H1 (cell line): ENCODE results near the gene ASB8. TPM values are rescaled to one million over a fixed set of nuclear protein-coding genes. Genes with fewer than 3 reads are reported as not detected.
"Not testable (repeated sequence)": the region's sequence is repeated elsewhere in the genome, so short reads cannot be mapped to it uniquely, and the experiment has no call there.

Experiments used
- CTCF ChIA-PET: fragments of 300-600 bp; sonication (Branson Sonifier 250); formaldehyde crosslinking; loops from one replicate; lab custom pipeline; 2021; ENCODE audit not compliant: partially characterized antibody; lab: Charles Lee
- POLR2A ChIA-PET: fragments of 300-600 bp; sonication (Branson Sonifier 250); formaldehyde crosslinking; loops from one replicate; lab custom pipeline; 2021; ENCODE audit warnings: inconsistent platforms; ENCODE audit not compliant: partially characterized antibody; lab: Charles Lee
- DNase-seq, 2 experiments: peaks; one replicate each; pipeline versions ENCODE4 v3.0.0 to v3.0.0-alpha.2; 2010 to 2022; ENCODE audit warnings: low spot score in 2 of 2, low read depth in 1 of 2, mixed read lengths in 1 of 2
- FAIRE-seq: peaks from 2 replicates; lab custom pipeline; 2011; peaks lifted over from hg19 to GRCh38; lab: Jason Lieb, UNC
- H2AFZ ChIP-seq: 2 replicates; pipeline ENCODE4 v1.8.1; 2012; ENCODE audit warnings: low read length, inconsistent platforms
- H2AK5ac ChIP-seq: 2 replicates; pipeline ENCODE4 v1.6.1; 2013; ENCODE audit warnings: low read depth, low read length
- H2BK120ac ChIP-seq: replicated peaks from 2 replicates; pipeline ENCODE3; 2013; ENCODE audit warnings: low read depth, low read length, inconsistent platforms
- H2BK12ac ChIP-seq: 2 replicates; pipeline ENCODE4 v1.6.1; 2013; ENCODE audit warnings: low read depth, low read length
- H2BK15ac ChIP-seq: 2 replicates; pipeline ENCODE4 v1.6.1; 2013; ENCODE audit warnings: low read length
- H2BK20ac ChIP-seq: 2 replicates; pipeline ENCODE4 v1.6.1; 2013; ENCODE audit warnings: low read length
- H2BK5ac ChIP-seq: 2 replicates; pipeline ENCODE4 v1.6.1; 2013; ENCODE audit warnings: low read depth, low read length
- H3K14ac ChIP-seq: 2 replicates; pipeline ENCODE4 v1.6.1; 2013; ENCODE audit warnings: inconsistent platforms; ENCODE audit not compliant: insufficient read length
- H3K18ac ChIP-seq: 2 replicates; pipeline ENCODE4 v1.6.1; 2013; ENCODE audit warnings: low read length; ENCODE audit errors: extremely low read depth
- H3K23ac ChIP-seq: 2 replicates; pipeline ENCODE4 v1.6.1; 2013; ENCODE audit warnings: inconsistent platforms; ENCODE audit not compliant: insufficient read length
- H3K23me2 ChIP-seq: 2 replicates; pipeline ENCODE4 v1.6.1; 2013; ENCODE audit warnings: low read depth, low read length
- H3K27ac ChIP-seq: 2 replicates; pipeline ENCODE4 v1.6.1; 2011; ENCODE audit warnings: low read depth, low read length, inconsistent platforms
- H3K27me3 ChIP-seq, 4 experiments: replicated peaks in 1 of 4; 1 replicate in 1 of 4; 2 replicates in 3 of 4; pipeline versions ENCODE4 v1.6.1 to v1.8.1; 2011 to 2013; ENCODE audit warnings: low read length in 3 of 4, mild to moderate bottlenecking in 3 of 4, inconsistent platforms in 2 of 4, mixed read lengths in 2 of 4, moderate library complexity in 1 of 4; ENCODE audit not compliant: control insufficient read depth in 3 of 4, insufficient read depth in 3 of 4; ENCODE audit errors: extremely low read depth in 1 of 4
- H3K36me3 ChIP-seq, 4 experiments: 2 replicates each; pipeline versions ENCODE4 v1.6.1 to v1.8.1; 2011 to 2013; ENCODE audit warnings: mild to moderate bottlenecking in 4 of 4, low read length in 3 of 4, moderate library complexity in 2 of 4, control low read depth in 1 of 4, inconsistent platforms in 1 of 4; ENCODE audit not compliant: insufficient read depth in 4 of 4, control insufficient read depth in 2 of 4
- H3K4ac ChIP-seq: replicated peaks from 2 replicates; pipeline ENCODE3; 2013; ENCODE audit warnings: low read length, low read depth, mixed read lengths, inconsistent platforms; ENCODE audit not compliant: insufficient read length
- H3K4me1 ChIP-seq, 4 experiments: replicated peaks in 1 of 4; 1 replicate in 1 of 4; 2 replicates in 3 of 4; pipeline versions ENCODE4 v1.6.1 to v1.8.1; 2011 to 2013; ENCODE audit warnings: low read length in 3 of 4, inconsistent platforms in 2 of 4, mixed read lengths in 1 of 4; ENCODE audit not compliant: insufficient read depth in 4 of 4, control insufficient read depth in 3 of 4
- H3K4me2 ChIP-seq, 2 experiments: 2 replicates each; pipeline versions ENCODE4 v1.6.1 to v1.8.1; 2011 to 2013; ENCODE audit warnings: low read depth in 2 of 2, low read length in 2 of 2, control low read depth in 1 of 2, inconsistent platforms in 1 of 2, mild to moderate bottlenecking in 1 of 2; ENCODE audit not compliant: insufficient read depth in 1 of 2
- H3K4me3 ChIP-seq, 4 experiments: fragments of 200-600, 300-600 bp in 1 of 4; sonication (generic), shearing (Covaris generic), sonication (Bioruptor Twin) in 1 of 4; 2 replicates each; pipeline versions ENCODE4 v1.5.1 to v1.8.1; 2011 to 2016; ENCODE audit warnings: low read length in 4 of 4, low read depth in 3 of 4, control low read depth in 2 of 4, inconsistent platforms in 2 of 4, mild to moderate bottlenecking in 2 of 4, mixed read lengths in 1 of 4, moderate library complexity in 1 of 4; ENCODE audit not compliant: insufficient read depth in 2 of 4; ENCODE audit errors: extremely low read depth in 1 of 4
- H3K56ac ChIP-seq: replicated peaks from 2 replicates; pipeline ENCODE3; 2013; ENCODE audit warnings: low read depth, mild to moderate bottlenecking, mixed read lengths, low read length, inconsistent platforms; ENCODE audit not compliant: insufficient read length
- H3K79me1 ChIP-seq: 2 replicates; pipeline ENCODE4 v1.6.1; 2013; ENCODE audit warnings: low read depth, low read length, control low read depth
- H3K79me2 ChIP-seq, 2 experiments: 2 replicates each; pipeline versions ENCODE4 v1.6.1 to v1.8.1; 2012 to 2013; ENCODE audit warnings: low read length in 2 of 2, mild to moderate bottlenecking in 2 of 2, inconsistent platforms in 1 of 2; ENCODE audit not compliant: insufficient read depth in 2 of 2, control insufficient read depth in 1 of 2
- H3K9ac ChIP-seq, 4 experiments: replicated peaks in 1 of 4; 1 replicate in 1 of 4; 2 replicates in 3 of 4; pipeline versions ENCODE4 v1.6.1 to v1.8.1; 2011 to 2013; ENCODE audit warnings: low read depth in 3 of 4, low read length in 3 of 4, control low read depth in 2 of 4, mild to moderate bottlenecking in 2 of 4, moderate library complexity in 2 of 4, inconsistent platforms in 1 of 4; ENCODE audit errors: extremely low read depth in 1 of 4
- H3K9me3 ChIP-seq, 2 experiments: 2 replicates each; pipeline versions ENCODE4 v1.6.1 to v1.8.1; 2012 to 2013; ENCODE audit warnings: mild to moderate bottlenecking in 2 of 2, moderate library complexity in 2 of 2, control low read depth in 1 of 2, inconsistent platforms in 1 of 2, low read depth in 1 of 2, low read length in 1 of 2, mixed read lengths in 1 of 2; ENCODE audit not compliant: insufficient read depth in 2 of 2
- H4K20me1 ChIP-seq, 2 experiments: replicated peaks in 1 of 2; 2 replicates each; pipeline versions ENCODE3 to v1.8.1; 2011 to 2013; ENCODE audit warnings: inconsistent platforms in 2 of 2, low read length in 2 of 2, mild to moderate bottlenecking in 1 of 2; ENCODE audit not compliant: insufficient read depth in 2 of 2, control insufficient read depth in 1 of 2
- H4K5ac ChIP-seq: 2 replicates; pipeline ENCODE4 v1.6.1; 2013; ENCODE audit warnings: low read length, low read depth, mixed read lengths, inconsistent platforms; ENCODE audit not compliant: insufficient read length
- H4K8ac ChIP-seq: 2 replicates; pipeline ENCODE4 v1.8.0; 2013; ENCODE audit warnings: mild to moderate bottlenecking, moderate library complexity, low read length, inconsistent platforms; ENCODE audit not compliant: insufficient read depth; ENCODE audit errors: extremely low read depth
- H4K91ac ChIP-seq: replicated peaks from 2 replicates; pipeline ENCODE3; 2013; ENCODE audit warnings: low read length, mixed read lengths, inconsistent platforms; ENCODE audit not compliant: insufficient read length
- NANOG ChIP-seq: IDR thresholded peaks from 2 replicates; pipeline ENCODE4 v1.6.1; 2011; ENCODE audit warnings: low read length, low read depth, mild to moderate bottlenecking, inconsistent platforms; ENCODE audit not compliant: insufficient read depth, poor library complexity, severe bottlenecking
- PHF8 ChIP-seq: fragments of 200-600 bp; sonication (generic); conservative IDR thresholded peaks from 2 replicates; pipeline ENCODE4 v1.7.1; 2012; ENCODE audit warnings: low read depth, mild to moderate bottlenecking, inconsistent platforms, low read length, moderate library complexity
- RNF2 ChIP-seq: fragments of 200-900, 300-1000 bp; sonication (generic); IDR thresholded peaks from 2 replicates; pipeline ENCODE4 v1.7.1; 2016; ENCODE audit warnings: borderline replicate concordance, low read depth, mild to moderate bottlenecking, antibody characterized with exemption, low read length; ENCODE audit not compliant: poor library complexity, severe bottlenecking; ENCODE audit errors: missing control alignments
- SP4 ChIP-seq: IDR thresholded peaks from 2 replicates; pipeline ENCODE4 v1.6.1; 2012; ENCODE audit warnings: low read length, inconsistent platforms
- WGBS, 2 experiments: shearing (Covaris generic) in 1 of 2; methylation state at CpG; one replicate each; pipeline versions ENCODE4 v1.1.6 to v1.1.7; 2013 to 2015; ENCODE audit warnings: low lambda C conversion rate in 2 of 2, mixed read lengths in 2 of 2, inconsistent platforms in 1 of 2, low coverage in 1 of 2, missing lambda C conversion rate in 1 of 2; ENCODE audit not compliant: insufficient replicate concordance in 2 of 2, insufficient coverage in 1 of 2, insufficient read length in 1 of 2; ENCODE audit errors: extremely low coverage in 1 of 2, missing lambda C conversion rate in 1 of 2; 5-methylcytosine and 5-hydroxymethylcytosine counted together
- polyA plus RNA-seq, 7 experiments: library from polyadenylated mRNA; depleted of rRNA in 3 of 7; stranded (reverse) in 5 of 7; unstranded in 2 of 7; fragments of >200 nt in 5 of 7; fragments of 200-250 nt in 2 of 7; gene quantifications; 1 replicate in 5 of 7; 2 replicates in 1 of 7; 4 replicates in 1 of 7; pipeline versions ENCODE4 v1.2.1 to v1.2.3, GENCODE V29; 2011 to 2013; ENCODE audit warnings: missing spikeins in 2 of 7, mixed read lengths in 2 of 7
- total RNA-seq: library from RNA; stranded (reverse); fragmentation: NEBNext Ultra II Directional; extraction: Animal tissue kit (Norgen Biotek cat#: 25700); gene quantifications from 2 replicates; pipeline ENCODE4 v1.2.1, GENCODE V29; 2021

ASB8 gene
- total and polyA plus RNA-seq, 2 of the 8 experiments (the other 6 are each of a cell fraction or from before 2014, with no cell fraction given): 3.8 to 8.3 TPM

DNA sequence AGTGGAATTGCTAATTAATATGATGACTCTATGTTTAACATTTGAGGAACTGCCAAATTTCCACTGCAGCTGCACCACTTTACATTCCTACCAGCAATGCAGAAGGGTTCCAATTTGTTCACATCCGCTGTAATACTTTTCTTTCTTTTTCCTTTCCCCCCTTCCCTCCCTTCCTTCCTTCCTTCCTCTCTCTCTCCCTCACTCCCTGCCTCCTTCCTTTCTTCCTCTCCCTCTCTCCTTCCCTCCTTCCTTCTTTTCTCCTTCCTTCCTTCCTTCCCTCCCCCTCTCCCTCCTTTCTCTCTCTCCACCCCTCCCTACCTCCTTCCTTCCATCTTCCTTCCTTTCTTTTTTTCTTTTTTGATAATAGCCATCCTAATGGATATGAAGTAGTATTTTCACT, 41.4 kb downstream of the ASB8 start (continued):
- no peak for TF ChIP-seq SP4
- TF ChIP-seq PHF8: no peak
- TF ChIP-seq RNF2: no peak
- TF ChIP-seq NANOG: no peak

DNA sequence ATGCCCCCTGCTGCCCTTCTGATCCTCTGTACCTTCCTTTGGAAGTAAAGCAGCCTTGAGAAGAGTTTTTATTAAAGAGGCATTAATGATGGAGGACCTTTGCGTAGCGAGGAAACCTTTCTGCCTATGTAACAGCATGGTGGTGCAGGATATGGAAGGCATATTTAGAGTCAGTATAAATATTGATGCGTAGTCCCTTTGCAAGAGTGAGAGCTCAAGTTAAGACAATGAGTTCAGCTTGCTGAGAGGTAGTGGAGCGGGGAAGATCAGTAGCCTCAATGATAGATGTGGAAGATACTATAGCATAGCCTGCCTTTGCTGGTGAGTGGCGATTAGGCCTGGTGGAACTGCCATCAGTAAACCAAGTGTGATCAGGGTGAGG, 46.0 kb downstream of the ASB8 start:
- not testable (repeated sequence) for H3K18ac ChIP-seq, H3K4me1 ChIP-seq, H3K23me2 ChIP-seq, H3K36me3 ChIP-seq, H4K91ac ChIP-seq, DNase-seq, H2BK20ac ChIP-seq, H2AK5ac ChIP-seq, H3K9ac ChIP-seq, H2BK15ac ChIP-seq, H3K9me3 ChIP-seq, H3K79me2 ChIP-seq, H3K27me3 ChIP-seq, H3K4me3 ChIP-seq, H2BK5ac ChIP-seq, H3K23ac ChIP-seq, H3K4ac ChIP-seq, H4K8ac ChIP-seq, H4K5ac ChIP-seq, H3K14ac ChIP-seq, H3K27ac ChIP-seq, H2AFZ ChIP-seq, H3K4me2 ChIP-seq, H2BK12ac ChIP-seq, FAIRE-seq, H4K20me1 ChIP-seq, H3K56ac ChIP-seq, H2BK120ac ChIP-seq, H3K79me1 ChIP-seq
- ChIA-PET POLR2A (interaction anchor here (0.8 to 7.5 kb wide), 2 partner anchors 9 to 45 kb away, joined by 3 to 56 read pairs; partner anchors contain the start of gene PFKM), CTCF (interaction anchor here (0.6 to 1.5 kb wide), 5 partner anchors 10 to 280 kb away, joined by 3 to 4 read pairs (median 3); no protein-coding TSS in a partner anchor)
- 90% methylated on average over 5 of the region's 5 CpGs; no CpG with 5 or more reads in 1 of the 2 experiments for WGBS, 2 experiments
